Endothelial cell of umbilical vein (primary cell): ENCODE measurements around the gene PTCD3. TPM values are rescaled to one million over a fixed set of nuclear protein-coding genes. Genes with fewer than 3 reads are reported as not detected.

ENCODE experiments used
- BruUV-seq: library from RNA; stranded (reverse); fragments of 400-500 nt; replicated peaks from 2 replicates; lab custom pipeline; 2021; lab: Mats Ljungman, UMichigan
- CTCF ChIA-PET: fragments of 300-600, 350-600 bp; sonication (Branson Sonifier 250); formaldehyde crosslinking; loops from one replicate; lab custom pipeline; 2021; ENCODE audit warnings: antibody characterized with exemption, inconsistent platforms; lab: Charles Lee
- POLR2A ChIA-PET: fragments of 300-600, 350-600 bp; sonication (Branson Sonifier 250); formaldehyde crosslinking; loops from one replicate; lab custom pipeline; 2021; ENCODE audit warnings: antibody characterized with exemption, inconsistent platforms; lab: Charles Lee
- DNase-seq: peaks from one replicate; pipeline ENCODE4 v3.0.0-alpha.2; 2011; ENCODE audit warnings: low read depth, low spot score
- FAIRE-seq: peaks from 2 replicates; lab custom pipeline; 2011; peaks lifted over from hg19 to GRCh38; lab: Jason Lieb, UNC
- H2AFZ ChIP-seq: 2 replicates; pipeline ENCODE4 v1.6.0; 2012; ENCODE audit warnings: low read depth, low read length, control low read depth, inconsistent platforms
- H3K27ac ChIP-seq: 2 replicates; pipeline ENCODE4 v1.5.1; 2011; ENCODE audit warnings: low read depth, mild to moderate bottlenecking, control low read depth, low read length, moderate library complexity; ENCODE audit not compliant: insufficient read depth
- H3K27me3 ChIP-seq, 2 experiments: 2 replicates each; pipeline versions ENCODE4 v1.6.0 to v1.6.1; 2011; ENCODE audit warnings: low read length in 2 of 2, mixed read lengths in 1 of 2; ENCODE audit not compliant: control insufficient read depth in 2 of 2, insufficient read depth in 2 of 2
- H3K36me3 ChIP-seq, 2 experiments: 2 replicates in 1 of 2; 3 replicates in 1 of 2; pipeline ENCODE4 v1.5.1; 2011; ENCODE audit warnings: low read length in 2 of 2, mild to moderate bottlenecking in 1 of 2, moderate library complexity in 1 of 2; ENCODE audit not compliant: control insufficient read depth in 2 of 2, insufficient read depth in 2 of 2; ENCODE audit errors: extremely low read depth in 1 of 2
- H3K4me1 ChIP-seq: 3 replicates; pipeline ENCODE4 v1.5.1; 2011; ENCODE audit warnings: mild to moderate bottlenecking, low read length; ENCODE audit not compliant: control insufficient read depth, insufficient read depth; ENCODE audit errors: extremely low read depth
- H3K4me2 ChIP-seq: 2 replicates; pipeline ENCODE4 v1.6.1; 2011; ENCODE audit warnings: low read length, control low read depth, mixed read lengths; ENCODE audit not compliant: insufficient read depth
- H3K4me3 ChIP-seq, 3 experiments: fragments of 200-600 bp in 1 of 3; sonication (generic), shearing (Covaris generic) in 1 of 3; replicated peaks in 1 of 3; 2 replicates each; pipeline ENCODE4 v1.5.1; 2011 to 2016; ENCODE audit warnings: control low read depth in 3 of 3, low read length in 3 of 3, mild to moderate bottlenecking in 2 of 3, inconsistent platforms in 1 of 3, low read depth in 1 of 3, moderate library complexity in 1 of 3; ENCODE audit not compliant: insufficient read depth in 1 of 3
- H3K79me2 ChIP-seq: 2 replicates; pipeline ENCODE4 v1.6.0; 2012; ENCODE audit warnings: low read length, inconsistent platforms; ENCODE audit not compliant: control insufficient read depth, insufficient read depth
- H3K9ac ChIP-seq: replicated peaks from 2 replicates; pipeline ENCODE3; 2011; ENCODE audit warnings: low read length, control low read depth; ENCODE audit not compliant: insufficient read depth; ENCODE audit errors: extremely low read depth
- H3K9me1 ChIP-seq: replicated peaks from 3 replicates; pipeline ENCODE4 v1.6.0; 2011; ENCODE audit warnings: mild to moderate bottlenecking, low read length; ENCODE audit not compliant: control insufficient read depth, insufficient read depth; ENCODE audit errors: extremely low read depth
- H3K9me3 ChIP-seq: replicated peaks from 2 replicates; pipeline ENCODE4 v1.5.1; 2012; ENCODE audit warnings: low read length, inconsistent platforms; ENCODE audit not compliant: control insufficient read depth, insufficient read depth
- H4K20me1 ChIP-seq: replicated peaks from 2 replicates; pipeline ENCODE3; 2011; ENCODE audit warnings: mild to moderate bottlenecking, low read length; ENCODE audit not compliant: control insufficient read depth, insufficient read depth; ENCODE audit errors: extremely low read depth
- CTCF ChIP-seq, 2 donors: IDR thresholded peaks; 1 replicate in 1 of 2; 2 replicates in 1 of 2; pipeline ENCODE4 v1.5.1; 2011; ENCODE audit warnings: low read length in 2 of 2, mild to moderate bottlenecking in 2 of 2, moderate library complexity in 2 of 2, control low read depth in 1 of 2, inconsistent platforms in 1 of 2, low read depth in 1 of 2; ENCODE audit not compliant: insufficient read depth in 1 of 2; ENCODE audit errors: extremely low read depth in 1 of 2
- EZH2 ChIP-seq: IDR thresholded peaks from 2 replicates; pipeline ENCODE4 v1.6.1; 2012; ENCODE audit warnings: borderline replicate concordance, low read depth, mild to moderate bottlenecking, moderate library complexity, low read length, inconsistent platforms; ENCODE audit not compliant: severe bottlenecking
- FOS ChIP-seq: IDR thresholded peaks from 2 replicates; pipeline ENCODE4 v1.6.1; 2011; ENCODE audit warnings: mild to moderate bottlenecking, low read length, moderate library complexity, borderline replicate concordance; ENCODE audit not compliant: insufficient read depth
- GATA2 ChIP-seq: IDR thresholded peaks from 2 replicates; pipeline ENCODE4 v1.7.0; 2011; ENCODE audit warnings: low read depth, mild to moderate bottlenecking, moderate library complexity, mixed read lengths, low read length; ENCODE audit not compliant: insufficient read length, insufficient read depth
- JUN ChIP-seq: IDR thresholded peaks from 2 replicates; pipeline ENCODE4 v1.6.1; 2011; ENCODE audit warnings: borderline replicate concordance, low read depth; ENCODE audit not compliant: insufficient read length, insufficient read depth
- MYC ChIP-seq: IDR thresholded peaks from one replicate; pipeline ENCODE4 v1.6.1; 2011; ENCODE audit warnings: mild to moderate bottlenecking, low read depth, low read length
- POLR2A ChIP-seq: IDR thresholded peaks from 2 replicates; pipeline ENCODE4 v1.6.1; 2012; ENCODE audit warnings: low read depth, mild to moderate bottlenecking, control low read depth, low read length
- POLR2AphosphoS5 ChIP-seq: IDR thresholded peaks from 2 replicates; pipeline ENCODE4 v1.6.1; 2012; ENCODE audit warnings: low read depth, mild to moderate bottlenecking, control low read depth, low read length, moderate library complexity; ENCODE audit not compliant: insufficient read depth
- dilution Hi-C: fragments of 300-500 bp; cut with MboI; formaldehyde crosslinking; loops from one replicate; pipeline ENCODE4 v1.15.0; 2019; ENCODE audit warnings: low sequenced_read_pairs; ENCODE audit not compliant: extremely low pct_ligation_motif_present
- intact Hi-C: fragments of 100-400 bp; cut with micrococcal nuclease; formaldehyde crosslinking; loops from one replicate; pipeline ENCODE4 v1.10.0; 2022
- polyA plus RNA-seq, 4 experiments: library from polyadenylated mRNA; depleted of rRNA in 3 of 4; stranded (reverse) in 3 of 4; unstranded in 1 of 4; fragments of >200 nt; gene quantifications; 2 replicates each; pipeline versions ENCODE4 v1.2.1 to v1.2.3, GENCODE V29; 2011 to 2012; ENCODE audit warnings: missing spikeins in 1 of 4
- total RNA-seq: library from RNA; stranded (reverse); gene quantifications from 2 replicates; pipeline ENCODE4 v1.2.3, GENCODE V29; 2021
- TF ChIP-seq, protein P1 (sequence below): IDR thresholded peaks from 2 replicates; pipeline ENCODE4 v1.6.1; 2011; ENCODE audit not compliant: insufficient read depth, insufficient read length

Gene PTCD3
- total and polyA plus RNA-seq, 2 donors (not counting 3 experiments of a cell fraction or from before 2014, with no cell fraction given): 30.4 to 96.0 TPM

- peaks cover 8% of the 10 kb centered on the region for H4K20me1 ChIP-seq
- H3K27ac ChIP-seq: no peak overlapping the region
- intact Hi-C loops: no loop called here
- H3K4me1 ChIP-seq: peaks cover 13% of the 10 kb centered on the region
- H3K4me3 ChIP-seq: no peak overlapping the region
- H3K9me3 ChIP-seq: no peaks in the 10 kb centered on the region
- no peaks in the 10 kb centered on the region for H3K27me3 ChIP-seq
- H3K9ac ChIP-seq: no peak overlapping the region
- H3K79me2 ChIP-seq: peaks cover 97% of the 10 kb centered on the region
- CTCF ChIA-PET: interaction anchor here (0.6 to 2.3 kb wide), 2 partner anchors 187 to 1891 kb away, joined by 3 to 7 read pairs; no protein-coding TSS in a partner anchor
- DNase-seq: no peak
- dilution Hi-C loops: no loop called here
- POLR2A ChIA-PET: interaction anchor here (0.7 kb wide), 1 partner anchor 47 kb away, joined by 3 read pairs; no protein-coding TSS in a partner anchor
- H3K9me1 ChIP-seq: no peaks in the 10 kb centered on the region
- H2AFZ ChIP-seq: no peak overlapping the region
- no peaks in the 10 kb centered on the region for H3K36me3 ChIP-seq
- TF ChIP-seq POLR2AphosphoS5 (no peak), CTCF (IDR thresholded peaks at IDR 0.05; ENCODE audit: extremely low read depth in 1 of 2, insufficient read depth in 1 of 2, low read depth in 1 of 2, low read length in 2 of 2) (no peak), POLR2A (no peak), FOS (no peak), GATA2 (no peak), EZH2 (no peak), MYC (no peak), JUN (no peak)
- TF ChIP-seq, protein P1, sequence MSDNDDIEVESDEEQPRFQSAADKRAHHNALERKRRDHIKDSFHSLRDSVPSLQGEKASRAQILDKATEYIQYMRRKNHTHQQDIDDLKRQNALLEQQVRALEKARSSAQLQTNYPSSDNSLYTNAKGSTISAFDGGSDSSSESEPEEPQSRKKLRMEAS: no peak
- FAIRE-seq: no peak
- BruUV-seq: no TSS peak
- H3K4me2 ChIP-seq: no peak overlapping the region
Observed at GRCh38 chr2:86186431-86186830, 80.4 kb downstream of the PTCD3 start.
